Measurements from ENCODE around the gene UBE2M.

Gene UBE2M

DNA sequence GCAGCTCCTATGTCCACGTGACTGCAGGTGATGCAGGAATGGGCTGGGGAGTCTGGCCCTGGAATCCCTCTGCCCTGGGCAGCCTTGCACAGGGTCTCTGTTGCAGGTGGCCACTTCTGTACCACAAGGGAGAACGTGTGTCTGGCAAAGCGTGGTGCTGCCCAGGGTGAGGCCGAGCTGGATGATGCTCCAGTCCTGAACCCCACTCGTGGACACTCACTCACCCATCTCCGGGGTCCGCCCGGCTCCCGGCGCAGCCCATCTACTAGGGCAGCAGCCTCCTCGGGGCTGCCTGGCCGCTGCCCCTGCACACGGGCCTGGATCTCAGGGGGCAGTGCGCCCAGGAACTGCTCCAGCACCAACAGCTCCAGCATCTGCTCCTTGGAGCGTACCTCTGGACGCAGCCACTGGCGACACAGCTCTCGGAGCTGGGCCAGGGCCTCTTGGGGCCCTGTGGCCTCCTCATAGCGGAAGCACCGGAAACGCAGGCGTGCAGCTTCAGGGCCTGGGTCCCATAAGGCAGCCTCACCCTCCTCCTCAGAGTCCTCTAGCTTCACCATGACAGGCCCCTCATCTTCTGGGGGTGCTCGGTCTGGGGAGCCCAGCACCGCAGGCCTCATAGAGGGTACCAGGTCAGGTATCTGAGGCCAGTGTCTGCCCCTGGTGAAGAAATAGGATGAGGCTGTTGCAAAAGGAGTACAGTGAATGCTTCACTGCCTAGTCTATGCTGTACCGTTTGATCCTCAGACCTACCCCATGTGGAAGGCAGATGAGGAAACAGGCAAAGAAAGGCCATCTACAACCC lies 12.6 kb upstream of the UBE2M start:
- DNase-seq, result no peak

DNA sequence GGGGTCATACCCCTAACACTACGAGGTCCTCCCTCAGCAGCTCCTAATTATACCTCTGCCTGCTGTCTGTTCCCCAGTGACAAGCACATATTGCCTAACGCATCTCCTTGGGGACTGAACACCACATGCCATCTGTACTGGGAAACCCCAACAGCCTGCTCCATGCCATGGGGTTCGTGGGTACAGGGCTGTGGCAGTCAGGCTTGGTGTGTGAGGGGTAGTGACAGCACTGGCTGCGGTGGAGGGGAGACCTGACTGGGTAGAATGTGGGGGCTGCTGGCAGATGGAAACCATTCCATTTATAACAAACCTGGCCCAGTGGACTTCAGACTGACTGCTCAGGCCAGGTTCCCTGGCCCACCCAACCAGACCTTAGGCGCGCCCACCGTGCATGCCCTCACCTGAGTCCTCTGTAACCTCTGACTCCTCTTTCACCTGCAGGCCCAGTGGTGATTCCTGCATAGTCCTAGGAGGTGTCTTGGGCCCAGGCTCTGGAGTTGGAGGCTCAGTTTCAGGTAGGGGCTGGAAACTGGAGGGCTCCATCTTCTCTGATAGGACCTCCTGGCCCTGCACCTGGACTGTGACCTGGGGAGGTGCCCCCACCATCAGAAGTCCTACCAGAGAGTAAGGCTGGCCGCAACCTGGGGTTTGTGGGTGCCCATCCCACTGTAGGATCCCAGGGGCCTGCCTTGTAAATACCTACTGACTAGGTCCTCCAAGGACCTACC lies 11.7 kb upstream of the UBE2M start:
- DNase-seq, result no peak

DNA sequence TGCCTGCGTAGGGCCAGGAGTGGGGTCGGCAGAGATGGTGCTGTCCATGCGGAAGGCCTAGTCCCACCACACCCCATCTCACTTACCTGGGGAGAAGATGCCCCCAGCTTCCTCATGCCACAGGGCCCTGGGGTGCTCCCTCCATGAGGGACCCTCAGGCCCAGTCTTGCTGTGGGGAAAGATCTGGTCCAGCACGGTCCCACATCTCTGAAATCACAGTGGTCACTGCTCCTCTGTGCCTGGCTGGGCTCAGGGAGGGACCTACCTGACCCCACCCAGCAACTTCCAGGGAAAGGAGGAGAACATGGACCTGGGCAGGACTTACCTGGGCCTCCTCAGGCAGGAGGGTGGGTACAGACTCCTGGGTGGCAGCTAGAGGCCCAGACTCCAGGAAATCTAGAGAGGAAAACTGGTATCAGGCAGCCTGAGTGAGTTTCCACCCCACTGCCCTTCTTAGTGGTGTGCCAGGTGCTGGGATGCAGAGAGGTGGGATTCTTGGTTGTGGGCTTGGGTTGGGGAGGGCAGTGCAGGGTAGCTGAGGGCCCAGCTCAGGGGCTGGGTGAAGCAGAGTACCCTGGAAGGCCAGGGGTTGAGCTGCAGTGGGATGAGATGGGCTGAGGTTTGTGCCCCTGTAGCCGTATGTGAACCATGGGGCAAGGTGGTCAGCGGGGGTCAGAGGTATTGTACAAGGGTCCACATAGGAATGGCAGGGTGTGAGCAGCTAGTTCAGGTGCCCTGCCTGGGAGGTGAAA lies 11.0 kb upstream of the UBE2M start:
- DNase-seq, result no peak

DNA sequence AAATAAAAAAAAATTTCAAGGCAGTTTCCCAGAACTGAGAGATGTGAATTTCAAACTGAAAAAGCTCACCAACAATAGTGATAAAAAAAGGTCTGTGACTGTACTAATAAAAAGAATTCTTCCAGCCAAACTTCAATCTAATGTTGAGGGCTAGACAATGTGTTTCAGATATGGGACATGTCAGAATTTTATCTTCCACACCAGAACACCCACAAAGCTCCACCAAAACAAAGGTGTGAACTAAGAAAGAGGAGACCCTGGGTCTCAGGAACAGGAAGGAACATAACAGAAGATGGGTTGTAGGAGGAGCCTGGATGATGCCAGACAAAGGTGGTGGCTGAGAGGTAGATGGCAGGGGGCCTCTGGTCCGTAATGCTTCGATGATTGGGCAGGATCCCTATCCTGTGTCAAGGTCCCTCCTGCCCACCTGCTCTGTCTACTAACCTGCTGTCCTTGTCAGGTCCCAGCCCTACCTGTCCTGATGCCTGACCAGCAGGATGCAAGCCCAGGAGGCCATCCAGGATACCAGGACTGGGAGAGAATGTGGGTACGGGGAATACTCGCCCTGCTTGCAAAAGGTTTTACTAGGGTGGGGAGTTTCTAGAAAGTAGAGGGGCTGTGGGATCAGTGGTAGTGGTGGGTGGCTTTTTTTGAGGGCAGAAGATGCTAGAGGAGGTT lies 10.2 kb upstream of the UBE2M start:
- no peak for DNase-seq

DNA sequence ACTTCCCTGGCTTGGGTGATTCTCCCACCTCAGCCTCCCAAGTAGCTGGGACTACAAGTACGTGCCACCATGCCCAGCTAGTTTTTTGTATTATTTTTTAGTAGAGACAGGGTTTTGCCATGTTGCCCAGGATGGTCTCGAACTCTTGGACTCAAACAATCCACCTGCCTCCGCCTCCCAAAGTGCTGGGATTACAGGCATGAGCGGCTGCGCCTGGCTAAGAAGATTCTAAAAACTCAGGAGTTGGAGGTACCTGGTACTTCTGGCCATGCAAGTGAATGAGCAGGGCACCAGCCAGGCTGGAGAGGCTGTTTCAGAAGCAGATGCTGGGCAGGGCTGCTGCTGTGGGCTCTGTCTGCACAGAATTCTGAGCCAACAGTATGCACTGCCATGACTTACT lies 8.6 kb upstream of the UBE2M start:
- no peak for DNase-seq

DNA sequence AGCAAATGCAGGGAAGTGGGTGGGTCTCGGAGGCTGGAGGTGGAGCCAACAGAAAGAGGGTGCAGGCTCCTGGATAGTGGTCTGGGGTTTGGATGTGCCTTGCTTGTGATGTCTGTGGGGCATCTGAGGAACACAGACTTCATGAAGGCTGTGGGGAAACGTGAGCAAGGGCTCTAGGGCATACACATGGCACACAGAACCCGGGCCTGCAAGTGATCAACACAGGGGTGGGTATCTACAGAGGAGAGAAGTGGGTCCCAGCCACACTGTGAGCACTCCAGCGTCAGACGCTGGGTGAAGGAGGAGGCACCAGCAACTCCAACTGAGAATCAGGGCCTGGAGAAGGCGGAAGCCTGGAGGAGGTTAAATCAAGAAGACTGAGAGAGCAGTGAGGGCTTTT lies 5.4 kb upstream of the UBE2M start:
- DNase-seq, result no peak

DNA sequence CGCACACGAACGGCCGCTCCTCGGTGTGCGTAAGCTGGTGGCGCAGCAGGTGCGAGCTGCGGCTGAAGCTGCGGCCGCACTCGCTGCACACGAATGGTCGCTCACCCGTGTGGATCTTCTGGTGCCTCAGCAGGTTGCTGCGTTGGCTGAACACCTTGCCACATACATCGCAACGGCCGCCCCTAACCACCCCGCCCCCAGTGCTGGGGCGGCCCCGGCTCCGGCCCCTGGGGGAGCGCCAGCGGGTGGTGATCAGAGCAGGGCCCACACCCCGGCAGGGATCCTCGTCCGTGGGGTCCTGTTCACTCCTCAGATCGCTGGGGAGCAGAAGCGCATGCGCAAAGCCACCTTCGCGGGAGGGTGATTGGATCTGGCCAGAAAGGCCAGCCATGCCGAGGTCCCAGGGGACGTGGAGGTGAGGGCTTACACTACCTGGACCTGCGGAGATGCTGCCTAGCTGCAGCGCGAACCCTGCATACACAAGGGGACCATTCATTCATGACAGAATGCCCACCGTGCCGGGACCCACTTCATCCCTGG lies 4.7 kb upstream of the UBE2M start:
- peak; percentile 35 for DNase-seq

DNA sequence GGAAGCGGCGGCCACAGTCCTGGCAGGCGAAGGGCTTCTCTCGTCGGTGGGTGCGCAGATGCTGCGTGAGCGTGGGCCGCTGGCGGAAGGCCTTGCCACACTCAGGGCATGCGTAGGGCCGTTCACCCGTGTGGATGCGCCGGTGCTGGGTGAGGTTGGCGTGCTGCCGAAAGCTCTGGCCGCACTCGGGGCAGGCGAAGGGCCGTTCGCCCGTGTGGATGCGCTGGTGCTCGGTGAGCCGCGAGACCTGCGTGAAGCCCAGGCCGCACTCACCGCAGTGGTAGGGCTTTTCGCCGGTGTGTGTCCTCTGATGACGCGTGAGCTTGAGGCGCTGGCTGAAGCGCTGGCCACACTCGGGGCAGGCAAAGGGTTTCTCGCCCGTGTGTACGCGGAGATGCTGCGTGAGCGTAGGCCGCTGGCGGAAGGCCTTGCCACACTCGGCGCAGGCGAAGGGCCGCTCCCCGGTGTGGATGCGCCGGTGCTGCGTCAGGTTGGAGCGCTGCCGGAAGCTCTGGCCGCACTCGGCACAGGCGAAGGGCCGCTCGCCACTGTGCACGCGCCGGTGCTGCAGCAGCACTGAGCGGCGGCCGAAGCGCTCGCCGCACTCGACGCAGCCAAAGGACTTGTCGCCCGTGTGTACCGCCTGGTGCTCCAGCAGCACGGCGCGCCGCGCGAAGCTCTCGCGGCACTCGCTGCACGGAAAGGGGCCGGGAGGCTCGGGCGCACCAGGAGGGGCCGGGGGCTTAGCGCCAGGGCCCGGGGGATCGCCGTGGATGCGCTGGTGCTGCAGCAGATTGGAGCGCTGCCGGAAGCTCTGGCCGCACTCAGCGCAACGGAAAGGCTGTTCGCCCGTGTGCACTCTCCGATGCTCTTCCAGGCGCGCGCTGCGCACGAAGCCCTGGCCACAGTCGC lies 4.0 kb upstream of the UBE2M start:
- DNase-seq, result peak; percentile 41

DNA sequence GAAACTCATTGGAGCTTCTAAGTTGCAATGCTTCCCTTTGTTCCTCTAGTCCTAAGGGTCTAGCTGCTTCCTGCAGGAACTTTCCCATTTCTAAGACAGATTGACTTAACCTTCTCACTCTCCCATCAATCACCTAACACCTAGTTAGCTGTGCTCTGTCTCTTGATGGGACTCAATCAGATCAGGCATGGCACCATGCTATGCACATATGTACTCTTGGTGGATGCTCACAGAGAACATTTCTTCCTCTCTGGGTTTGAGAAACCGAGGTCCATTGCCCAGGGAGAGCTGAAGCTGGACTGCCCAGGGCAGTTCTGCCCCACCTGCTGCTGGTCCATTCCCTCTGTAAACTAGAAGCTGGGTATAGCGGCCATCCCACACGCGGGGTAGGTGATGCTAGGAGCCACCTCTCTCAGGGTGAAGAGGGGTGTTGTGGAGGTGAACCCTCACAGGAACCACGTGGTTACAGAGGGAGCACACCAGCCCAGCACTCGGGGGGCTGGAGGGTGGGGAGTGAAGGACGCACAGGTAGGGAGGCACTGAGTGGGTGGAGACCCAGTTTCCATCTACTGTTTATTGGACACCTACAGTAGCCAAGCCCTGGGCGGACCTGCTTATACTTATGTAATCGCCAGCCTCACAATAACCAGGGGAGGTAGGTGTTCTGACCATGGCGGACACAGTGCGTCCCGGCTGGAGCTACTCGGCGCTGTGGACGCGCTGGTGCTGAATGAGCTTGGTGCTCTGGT lies 3.1 kb upstream of the UBE2M start:
- no peak for DNase-seq

DNA sequence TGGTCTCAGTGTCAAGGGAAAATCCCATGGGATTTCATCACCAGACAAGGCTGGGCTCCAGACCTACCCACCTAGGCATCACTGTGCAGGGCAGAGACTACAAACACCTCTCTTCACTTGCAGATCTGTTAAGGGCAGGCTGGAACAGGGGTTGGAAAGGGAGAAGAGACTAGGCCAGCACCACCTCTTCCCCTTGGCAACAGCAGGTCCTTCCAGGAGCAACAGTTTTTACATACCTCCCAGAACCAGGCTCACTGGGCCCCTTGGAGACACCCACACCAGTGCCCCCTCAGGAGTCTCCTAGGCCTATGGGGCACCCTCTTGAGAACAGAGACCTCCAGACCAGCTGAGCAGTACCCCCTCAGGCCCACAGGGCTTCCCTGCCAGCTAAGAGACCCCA lies 2.5 kb upstream of the UBE2M start:
- DNase-seq, result no peak

DNA sequence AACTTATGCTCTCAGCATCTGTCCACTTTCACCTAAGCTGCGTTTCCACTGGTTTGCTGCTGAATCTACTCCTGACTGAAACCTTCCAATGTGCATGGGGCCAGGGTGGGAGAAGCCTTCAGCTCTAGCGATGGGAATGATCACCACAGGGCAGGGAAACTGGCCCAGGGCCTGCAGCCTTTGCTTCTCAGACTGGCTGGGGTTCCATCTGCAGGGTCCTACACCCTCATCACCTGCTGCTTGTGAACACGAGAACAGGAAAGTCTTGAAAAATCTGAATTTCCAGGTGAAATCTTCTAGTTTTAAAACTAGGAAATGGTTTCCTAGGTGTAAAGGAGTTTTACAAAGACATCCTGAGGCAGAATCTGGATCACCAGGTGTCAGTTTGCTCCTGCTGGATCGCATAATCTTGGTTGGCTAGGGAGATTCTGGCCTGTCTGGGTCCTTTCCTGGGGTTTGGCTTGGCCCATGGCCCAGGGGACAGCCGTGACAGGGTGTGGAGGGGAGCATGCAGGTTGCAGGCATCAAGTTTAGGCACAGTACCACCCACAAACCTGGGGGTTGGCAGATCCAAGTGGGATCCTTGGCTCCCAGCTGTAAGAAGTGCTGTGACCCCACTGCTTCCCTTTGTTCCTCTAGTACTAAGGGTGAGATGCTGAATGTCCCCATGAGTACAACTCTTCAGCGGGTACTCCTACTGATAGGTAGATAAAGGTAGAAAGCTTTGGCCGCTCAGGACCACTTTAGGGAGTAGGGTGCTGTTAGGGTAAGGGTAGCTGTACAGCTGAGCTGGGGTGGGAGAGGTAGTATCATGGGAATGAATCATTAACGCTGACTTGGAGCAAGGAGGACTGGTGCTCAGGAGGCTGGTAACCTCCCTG lies 1.8 kb upstream of the UBE2M start:
- no peak for DNase-seq

DNA sequence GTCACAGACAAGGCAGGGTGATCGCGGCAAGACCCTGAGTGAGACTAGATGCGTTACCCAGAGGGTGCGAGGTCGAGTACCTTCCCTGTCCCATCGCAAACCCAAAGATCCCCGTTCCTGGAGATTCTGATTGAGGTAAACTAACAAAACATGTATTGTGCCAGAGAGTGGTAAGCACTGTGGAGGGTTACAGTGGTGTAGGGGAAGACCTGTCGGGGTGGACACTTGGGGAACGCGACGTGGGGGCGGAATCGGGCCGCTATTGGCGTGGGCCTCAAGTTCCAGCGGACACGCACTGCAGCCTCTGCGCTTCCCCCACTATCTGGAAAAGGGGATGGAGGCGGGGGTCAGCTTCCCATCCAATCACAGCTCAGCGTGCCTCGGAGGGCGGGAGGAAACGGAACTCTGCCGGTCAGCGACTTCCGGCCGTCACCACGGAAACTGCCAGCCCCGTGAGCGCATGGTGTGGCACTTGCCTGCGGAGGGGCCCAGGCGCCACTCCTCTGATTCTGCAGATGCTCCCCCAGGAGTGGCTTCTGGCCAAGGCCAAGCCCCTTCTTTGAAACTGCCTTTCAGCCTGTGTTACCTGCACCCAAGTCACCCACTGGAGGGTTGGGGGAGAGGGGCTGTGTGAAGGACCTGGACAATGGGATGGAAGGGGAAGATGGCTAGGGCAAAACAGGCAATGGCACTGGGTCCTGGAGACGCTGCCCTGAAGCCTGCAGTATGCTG lies 1.0 kb upstream of the UBE2M start:
- peak; percentile 68 for DNase-seq

DNA sequence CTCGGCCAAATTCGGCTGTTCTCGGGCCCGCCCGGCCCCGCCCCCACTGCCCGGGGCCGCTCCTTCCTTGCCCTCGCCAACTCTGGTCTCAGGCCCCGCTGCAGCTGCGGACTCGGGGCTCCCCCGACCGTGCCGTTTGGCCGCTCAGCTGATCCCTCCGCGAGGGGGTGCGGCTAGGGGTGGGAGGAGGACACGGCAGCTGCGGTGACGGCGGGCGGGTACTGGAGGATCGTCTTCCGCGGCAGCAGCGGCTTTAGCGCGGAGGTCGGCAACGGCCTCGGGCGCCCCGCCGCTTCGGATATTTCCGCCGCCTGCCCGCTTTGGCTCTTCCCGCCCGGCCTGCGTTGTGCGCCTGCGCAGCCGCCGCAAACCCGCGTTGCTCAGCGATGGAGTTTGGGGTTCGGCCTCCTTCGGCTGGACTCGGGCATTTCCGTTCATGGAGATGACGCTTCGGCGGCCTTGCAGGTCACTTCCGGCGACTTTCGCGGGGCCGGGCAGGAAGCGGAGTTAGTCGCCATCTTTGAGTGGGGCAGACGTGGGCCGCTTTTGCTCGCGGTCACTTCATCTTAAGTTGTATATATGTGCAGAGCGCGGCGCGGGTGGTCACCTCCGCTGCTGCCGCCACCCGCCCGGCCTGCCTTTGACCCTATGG lies 338 bp upstream of the UBE2M start:
- peak; percentile 100 for DNase-seq

DNA sequence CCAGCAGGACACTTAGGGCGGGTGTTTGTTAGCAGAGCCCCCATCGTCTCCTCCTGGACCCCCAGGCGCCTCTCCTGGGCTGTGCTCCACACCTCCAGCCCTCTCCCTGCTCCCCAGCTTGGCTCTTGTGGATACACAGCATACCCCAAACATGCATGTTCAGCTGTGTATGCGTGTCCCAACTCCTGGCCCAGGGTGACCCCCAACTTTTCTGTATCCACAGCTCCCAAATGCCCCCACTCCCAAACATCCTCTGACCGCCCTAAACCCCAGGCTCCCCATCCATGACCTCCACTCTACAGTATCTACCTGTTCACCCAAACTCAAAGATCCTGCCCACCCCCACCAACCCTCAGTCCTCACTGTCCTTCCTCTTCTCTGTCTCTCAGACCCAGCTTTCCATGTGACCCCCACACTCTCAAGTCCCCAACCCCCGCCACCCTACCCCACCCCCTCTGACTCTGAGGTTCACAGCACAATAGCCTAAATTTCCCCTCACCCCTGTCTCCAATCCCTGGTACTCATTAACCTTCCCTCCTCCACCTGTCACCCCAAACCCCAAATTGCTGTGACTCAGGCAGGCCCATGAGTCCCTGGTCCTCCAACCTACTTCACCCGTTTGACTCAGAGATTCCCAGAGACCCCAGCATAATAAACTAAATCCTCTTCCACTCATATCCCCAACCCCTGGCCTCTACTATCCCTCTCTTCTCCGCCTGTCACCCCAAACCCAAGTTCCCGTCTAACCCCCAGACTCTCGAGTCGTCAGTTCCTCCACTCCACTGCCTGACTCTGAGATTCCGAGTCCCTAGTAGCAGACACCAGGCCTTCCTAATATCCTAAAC lies 968 bp downstream of the UBE2M start:
- DNase-seq, result peak; percentile 31

DNA sequence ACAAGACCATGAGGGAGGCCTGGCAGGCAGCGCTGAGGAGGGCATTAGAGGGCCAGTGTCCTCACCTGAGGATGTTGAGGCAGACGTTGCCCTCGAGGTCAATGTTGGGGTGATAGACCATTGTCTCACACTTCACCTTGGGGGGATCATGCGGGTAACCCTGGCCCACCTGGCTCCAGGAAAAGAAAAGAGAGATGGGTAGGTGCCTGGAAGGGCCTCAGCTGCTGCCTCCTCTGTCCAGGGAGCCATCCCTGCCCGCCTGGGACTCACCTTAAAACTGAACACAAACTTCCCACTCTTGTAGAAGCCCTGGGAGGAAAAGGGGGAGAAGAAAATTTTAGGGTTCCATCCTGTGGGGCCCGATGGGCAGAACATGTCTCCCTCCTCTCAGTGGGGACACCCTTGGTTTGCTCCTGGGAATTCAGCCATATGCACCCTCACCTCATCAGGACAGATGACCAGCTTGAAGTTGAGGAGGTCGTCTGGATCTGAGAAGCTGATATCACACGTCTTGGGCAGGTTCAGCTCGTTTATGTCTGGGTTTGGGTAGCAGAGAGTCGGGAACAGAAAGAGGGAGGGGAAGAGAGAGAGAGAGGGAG lies 1.7 kb downstream of the UBE2M start:
- no peak for DNase-seq

DNA sequence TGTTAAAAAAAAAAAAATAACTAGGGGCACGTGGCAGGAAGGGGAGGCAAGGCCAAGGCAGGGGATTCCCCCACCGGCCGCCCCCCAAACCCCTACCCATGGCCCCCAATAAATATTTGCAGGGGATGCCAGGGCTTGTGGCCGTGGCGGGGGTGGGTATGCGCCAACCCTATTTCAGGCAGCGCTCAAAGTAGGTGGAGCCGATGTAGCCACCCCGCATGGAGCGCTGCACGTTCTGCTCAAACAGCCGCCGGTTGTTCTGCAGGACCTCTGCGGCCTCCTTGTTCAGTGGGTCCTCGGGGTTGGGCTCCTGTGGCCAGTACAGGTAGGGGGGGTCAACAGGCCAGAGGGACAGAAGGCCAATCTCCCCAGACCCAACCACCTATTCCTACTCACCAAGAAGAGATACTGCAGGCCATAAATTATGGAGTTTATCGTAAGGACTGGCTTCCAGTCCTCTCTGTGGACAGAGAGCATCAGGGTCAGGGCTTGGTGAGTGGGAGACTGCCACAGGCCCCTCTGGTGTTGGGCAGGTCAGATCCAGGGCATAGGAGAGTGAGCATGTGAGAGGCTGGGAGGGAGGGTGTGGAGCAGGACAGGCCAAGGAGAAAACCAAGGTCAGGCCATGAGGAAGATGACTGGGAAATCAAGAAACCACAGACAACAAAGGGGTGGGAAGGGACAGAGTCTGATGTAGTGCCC lies 2.3 kb downstream of the UBE2M start:
- DNase-seq, result no peak

Measured in CD4-positive, alpha-beta T cell treated with Interleukin-10 for 1 hour (primary cell).